Neural progenitor cell (in vitro differentiated cells): ENCODE results near the gene EPN1.

Experiments used
- EZH2 ChIP-seq: fragments of 200-600 bp; sonication (generic); IDR thresholded peaks from 2 replicates; pipeline ENCODE4 v1.6.1; 2017; ENCODE audit warnings: antibody characterized with exemption, mild to moderate bottlenecking, moderate library complexity
- EZH2phosphoT487 ChIP-seq: fragments of 200-600 bp; sonication (generic); IDR thresholded peaks from 2 replicates; pipeline ENCODE4 v1.6.1; 2017; ENCODE audit warnings: antibody characterized with exemption
- TF ChIP-seq, protein P1 (sequence below): fragments of 200-600 bp; sonication (generic); IDR thresholded peaks from 2 replicates; pipeline ENCODE4 v1.5.1; 2017; ENCODE audit warnings: antibody characterized with exemption, mild to moderate bottlenecking

DNA sequence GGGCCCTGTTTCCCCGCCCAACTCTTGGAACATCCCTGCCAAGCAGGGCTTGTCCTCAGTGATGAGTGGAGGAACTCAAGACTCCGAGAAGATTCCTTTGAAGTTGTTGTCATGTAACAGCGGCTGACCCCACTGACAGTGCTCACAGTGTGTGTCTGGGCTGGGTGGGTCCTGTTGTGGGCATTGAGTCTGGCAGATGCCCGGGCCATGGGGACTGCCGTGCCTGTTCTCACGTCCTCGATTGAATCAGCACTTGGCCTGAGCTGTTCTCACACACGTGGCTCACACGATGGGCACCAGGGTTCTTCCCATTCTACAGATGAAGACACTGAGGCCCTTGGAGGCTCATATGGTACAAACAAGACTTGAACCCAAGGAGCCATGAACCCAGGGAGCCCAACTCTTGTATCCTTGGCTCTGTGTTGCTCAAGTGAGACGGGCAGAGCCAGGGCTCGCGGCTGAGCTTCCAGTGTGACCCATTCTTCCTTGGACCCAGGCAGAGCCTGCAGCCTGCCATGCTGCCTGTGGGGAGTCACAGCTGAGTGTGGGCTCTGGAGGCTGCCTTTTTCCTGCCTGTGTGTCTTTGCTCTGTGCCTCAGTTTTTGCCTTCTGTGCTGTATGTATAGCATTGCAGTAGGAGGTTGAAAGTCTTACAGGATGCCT, 8.6 kb upstream of the EPN1 start:
- TF ChIP-seq EZH2phosphoT487, result no peak
- TF ChIP-seq, protein P1, sequence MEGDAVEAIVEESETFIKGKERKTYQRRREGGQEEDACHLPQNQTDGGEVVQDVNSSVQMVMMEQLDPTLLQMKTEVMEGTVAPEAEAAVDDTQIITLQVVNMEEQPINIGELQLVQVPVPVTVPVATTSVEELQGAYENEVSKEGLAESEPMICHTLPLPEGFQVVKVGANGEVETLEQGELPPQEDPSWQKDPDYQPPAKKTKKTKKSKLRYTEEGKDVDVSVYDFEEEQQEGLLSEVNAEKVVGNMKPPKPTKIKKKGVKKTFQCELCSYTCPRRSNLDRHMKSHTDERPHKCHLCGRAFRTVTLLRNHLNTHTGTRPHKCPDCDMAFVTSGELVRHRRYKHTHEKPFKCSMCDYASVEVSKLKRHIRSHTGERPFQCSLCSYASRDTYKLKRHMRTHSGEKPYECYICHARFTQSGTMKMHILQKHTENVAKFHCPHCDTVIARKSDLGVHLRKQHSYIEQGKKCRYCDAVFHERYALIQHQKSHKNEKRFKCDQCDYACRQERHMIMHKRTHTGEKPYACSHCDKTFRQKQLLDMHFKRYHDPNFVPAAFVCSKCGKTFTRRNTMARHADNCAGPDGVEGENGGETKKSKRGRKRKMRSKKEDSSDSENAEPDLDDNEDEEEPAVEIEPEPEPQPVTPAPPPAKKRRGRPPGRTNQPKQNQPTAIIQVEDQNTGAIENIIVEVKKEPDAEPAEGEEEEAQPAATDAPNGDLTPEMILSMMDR, result no peak
- TF ChIP-seq EZH2, result no peak
